Activated CD4-positive, alpha-beta T cell treated with anti-CD3 and anti-CD28 coated beads, Interleukin-2, amount 10 ng/mL, durations not matched to agents 7 days and 5 days (primary cell): ENCODE measurements around the gene BOLA1. TPM values are rescaled to one million over a fixed set of nuclear protein-coding genes. Genes with fewer than 3 reads are reported as not detected.

Experiments used
- CTCF ChIA-PET: fragments of 350-600 bp; sonication (Branson Sonifier 250); formaldehyde crosslinking; loops from one replicate; lab custom pipeline; 2021; ENCODE audit warnings: antibody characterized with exemption; lab: Charles Lee
- POLR2A ChIA-PET: fragments of 350-600 bp; sonication (Branson Sonifier 250); formaldehyde crosslinking; loops from one replicate; lab custom pipeline; 2021; ENCODE audit warnings: antibody characterized with exemption; lab: Charles Lee
- DNase-seq: peaks from one replicate; pipeline ENCODE4 v3.0.0-alpha.2; 2020
- H3K27ac Mint-ChIP-seq: one replicate; pipeline ENCODE4 v1.8.0; 2021; ENCODE audit warnings: mild to moderate bottlenecking, moderate library complexity, mixed read lengths
- H3K27me3 Mint-ChIP-seq: one replicate; pipeline ENCODE4 v1.8.0; 2021; ENCODE audit warnings: mixed read lengths
- H3K36me3 Mint-ChIP-seq: one replicate; pipeline ENCODE4 v1.8.0; 2021; ENCODE audit warnings: low read depth, mixed read lengths
- H3K4me1 Mint-ChIP-seq: one replicate; pipeline ENCODE4 v1.8.0; 2021; ENCODE audit warnings: mixed read lengths
- H3K4me3 Mint-ChIP-seq: one replicate; pipeline ENCODE4 v1.8.0; 2021; ENCODE audit warnings: mild to moderate bottlenecking, moderate library complexity, mixed read lengths
- H3K9me3 Mint-ChIP-seq: one replicate; pipeline ENCODE4 v1.8.0; 2021; ENCODE audit warnings: mixed read lengths
- total RNA-seq, 2 experiments: library from RNA; stranded (reverse); gene quantifications; one replicate each; pipeline ENCODE4 v1.2.3, GENCODE V29; 2021

The BOLA1 gene
- total RNA-seq, 2 experiments from 2014 or later = 20.3 to 20.6 TPM

- H3K27ac Mint-ChIP-seq = peak overlapping the region; percentile 56
- no peaks in the 10 kb centered on the region for H3K9me3 Mint-ChIP-seq
- no peaks in the 10 kb centered on the region for H3K27me3 Mint-ChIP-seq
- DNase-seq = no peak
- H3K4me3 Mint-ChIP-seq = peak overlapping the region; percentile 93
- ChIA-PET POLR2A (no interaction called here), CTCF (interaction anchor here (1.1 kb wide), 2 partner anchors 8 to 9 kb away, joined by 4 read pairs; no protein-coding TSS in a partner anchor)
- H3K36me3 Mint-ChIP-seq = peaks cover 52% of the 10 kb centered on the region
- H3K4me1 Mint-ChIP-seq = peaks cover 52% of the 10 kb centered on the region
Measured at GRCh38 chr1:149925751-149926150, 26.4 kb downstream of the BOLA1 start.

DNA sequence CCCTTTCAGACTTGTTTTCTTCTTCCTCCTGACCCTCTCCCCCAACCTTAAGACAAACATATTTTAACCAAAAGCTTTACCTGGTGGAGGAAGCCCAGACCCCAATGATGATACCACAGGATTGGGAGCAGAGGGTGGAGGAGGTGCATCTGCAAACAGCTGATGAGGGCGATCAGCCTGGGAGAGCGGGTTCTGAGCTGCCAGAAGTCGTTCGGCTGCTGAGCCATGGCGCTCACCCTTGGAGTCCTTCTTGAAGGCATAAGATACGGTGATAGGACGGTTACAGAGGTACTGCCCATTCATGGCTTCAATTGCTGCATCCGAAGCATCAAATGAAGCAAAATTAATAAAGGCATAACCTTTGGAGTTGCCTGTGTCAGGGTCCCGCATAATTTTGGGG is 26.9 kb downstream of the BOLA1 start:
- Mint-ChIP-seq H3K4me3 (peak overlapping the region; percentile 93), H3K27me3 (no peaks in the 10 kb centered on the region), H3K9me3 (no peaks in the 10 kb centered on the region), H3K27ac (peak overlapping the region; percentile 56), H3K36me3 (peaks cover 52% of the 10 kb centered on the region), H3K4me1 (peaks cover 57% of the 10 kb centered on the region)
- no peak for DNase-seq
- ChIA-PET POLR2A (no interaction called here), CTCF (no interaction called here)

- H3K9me3 Mint-ChIP-seq = no peaks in the 10 kb centered on the region
- H3K27me3 Mint-ChIP-seq = no peaks in the 10 kb centered on the region
- POLR2A ChIA-PET = no interaction called here
- peaks cover 64% of the 10 kb centered on the region for H3K4me1 Mint-ChIP-seq
- peaks cover 46% of the 10 kb centered on the region for H3K36me3 Mint-ChIP-seq
- H3K4me3 Mint-ChIP-seq = peak overlapping the region; percentile 93
- DNase-seq = no peak
- CTCF ChIA-PET = no interaction called here
- peak overlapping the region; percentile 99 for H3K27ac Mint-ChIP-seq
Measured at GRCh38 chr1:149927056-149927562, 27.7 kb downstream of the BOLA1 start.

DNA sequence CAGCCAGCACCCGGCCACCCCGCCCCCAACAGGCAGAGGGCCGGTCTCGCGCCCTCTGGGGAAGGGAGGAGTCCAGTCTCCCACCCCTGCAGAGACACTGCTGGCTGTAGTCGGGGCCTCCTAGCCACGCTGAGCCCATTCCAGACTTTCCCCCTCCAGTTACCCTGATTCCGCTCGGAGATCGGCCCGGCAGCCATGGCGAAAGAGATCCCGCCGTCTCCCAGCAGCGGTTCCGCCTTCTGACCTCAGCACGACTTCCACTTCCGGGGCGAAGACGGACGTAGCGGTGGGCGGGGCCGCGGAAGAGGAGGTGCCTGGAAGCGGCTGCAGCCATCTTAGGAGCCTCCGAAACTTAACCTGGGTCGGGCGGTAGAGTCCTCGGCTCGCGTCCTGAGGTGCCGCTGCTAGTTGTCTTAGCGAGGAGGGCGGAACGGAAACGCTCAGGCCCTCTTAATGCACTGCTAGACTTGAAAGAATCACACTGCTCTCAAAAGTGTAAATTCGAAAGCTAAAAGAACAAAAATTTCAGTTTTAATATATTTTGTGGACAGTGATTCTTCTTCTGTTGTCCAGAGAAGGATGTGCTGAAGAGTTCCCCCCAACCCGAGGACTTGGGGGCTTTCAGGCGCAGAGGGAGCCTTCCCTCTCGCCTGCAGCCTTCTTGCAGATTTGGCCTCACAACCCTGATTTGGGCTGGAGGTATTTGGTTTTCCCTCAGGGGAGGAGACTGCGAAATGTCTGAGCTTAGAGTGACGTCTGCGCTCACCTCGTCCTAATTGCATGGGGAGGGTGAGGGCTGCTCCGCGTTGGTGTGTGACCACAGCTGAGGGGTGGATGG is 28.4 kb downstream of the BOLA1 start, which contains the start of gene SF3B4:
TSS of gene SF3B4 (minus strand) at position 241 of the 838 bp plus-strand sequence. CDS start at position 197, 44 bp downstream.
- Mint-ChIP-seq H3K27ac (peak within 1 kb of the TSS; percentile 99), H3K4me3 (peak within 1 kb of the TSS; percentile 93), H3K27me3 (no peaks in the 10 kb centered on the region), H3K9me3 (no peaks in the 10 kb centered on the region), H3K4me1 (peaks cover 64% of the 10 kb centered on the region), H3K36me3 (peaks cover 44% of the 10 kb centered on the region)
- ChIA-PET CTCF (interaction anchor here (1.0 kb wide), 2 partner anchors 9 to 39 kb away, joined by 3 read pairs; no protein-coding TSS in a partner anchor), POLR2A (interaction anchor here (0.6 to 2.6 kb wide), 3 partner anchors 28 to 67 kb away, joined by 3 to 31 read pairs (median 3); partner anchors contain the start of gene BOLA1)
- peak; percentile 96 for DNase-seq

GRCh38 chr1:149928401-149928724 is 29.0 kb downstream of the BOLA1 start:
- peak overlapping the region; percentile 93 for H3K4me3 Mint-ChIP-seq
- peak overlapping the region; percentile 99 for H3K27ac Mint-ChIP-seq
- peaks cover 62% of the 10 kb centered on the region for H3K4me1 Mint-ChIP-seq
- ChIA-PET CTCF (interaction anchor here (1.0 kb wide), 2 partner anchors 10 to 40 kb away, joined by 3 read pairs; no protein-coding TSS in a partner anchor), POLR2A (interaction anchor here (0.6 to 2.6 kb wide), 3 partner anchors 29 to 66 kb away, joined by 3 to 31 read pairs (median 3); partner anchors contain the start of gene BOLA1)
- DNase-seq = no peak
- H3K36me3 Mint-ChIP-seq = peaks cover 39% of the 10 kb centered on the region
- no peaks in the 10 kb centered on the region for H3K27me3 Mint-ChIP-seq
- H3K9me3 Mint-ChIP-seq = no peaks in the 10 kb centered on the region

DNA sequence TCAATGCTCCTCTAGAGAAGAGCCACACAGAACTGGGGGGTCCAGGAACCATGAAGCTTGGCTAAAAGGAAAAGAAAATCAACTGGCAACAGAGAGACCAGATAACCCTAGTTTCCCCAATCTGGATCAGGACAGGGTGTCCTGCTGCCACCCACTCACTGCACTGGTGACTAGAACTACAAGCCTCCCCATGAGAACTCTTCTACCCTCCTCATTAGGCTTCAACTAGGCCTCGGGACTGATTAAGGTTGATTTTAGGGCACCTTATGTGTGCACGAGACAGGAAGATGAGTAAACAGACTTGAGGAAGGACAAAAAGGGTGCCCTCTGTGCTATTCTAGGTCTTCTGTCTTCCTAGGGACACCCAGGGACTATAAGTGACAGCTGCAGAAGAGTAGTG is 30.5 kb downstream of the BOLA1 start:
- Mint-ChIP-seq H3K4me3 (no peak overlapping the region), H3K36me3 (peaks cover 27% of the 10 kb centered on the region), H3K27me3 (no peaks in the 10 kb centered on the region), H3K4me1 (peaks cover 55% of the 10 kb centered on the region), H3K27ac (no peak overlapping the region), H3K9me3 (no peaks in the 10 kb centered on the region)
- DNase-seq = no peak
- POLR2A ChIA-PET = interaction anchor here (2.6 kb wide), 1 partner anchor 43 kb away, joined by 31 read pairs; a partner anchor contains a TSS
- CTCF ChIA-PET = interaction anchor here (1.2 kb wide), 1 partner anchor 9 kb away, joined by 3 read pairs; no protein-coding TSS in a partner anchor

- Mint-ChIP-seq H3K4me1 (peaks cover 40% of the 10 kb centered on the region), H3K36me3 (peaks cover 12% of the 10 kb centered on the region), H3K4me3 (peak overlapping the region; percentile 30), H3K9me3 (no peaks in the 10 kb centered on the region), H3K27ac (peak overlapping the region; percentile 87), H3K27me3 (no peaks in the 10 kb centered on the region)
- ChIA-PET CTCF (interaction anchor here (0.9 kb wide), 1 partner anchor 27 kb away, joined by 3 read pairs; no protein-coding TSS in a partner anchor), POLR2A (interaction anchor here (0.6 kb wide), 1 partner anchor 44 kb away, joined by 3 read pairs; a partner anchor contains a TSS)
- no peak for DNase-seq
Measured at GRCh38 chr1:149931212-149931790, 31.9 kb downstream of the BOLA1 start.

DNA sequence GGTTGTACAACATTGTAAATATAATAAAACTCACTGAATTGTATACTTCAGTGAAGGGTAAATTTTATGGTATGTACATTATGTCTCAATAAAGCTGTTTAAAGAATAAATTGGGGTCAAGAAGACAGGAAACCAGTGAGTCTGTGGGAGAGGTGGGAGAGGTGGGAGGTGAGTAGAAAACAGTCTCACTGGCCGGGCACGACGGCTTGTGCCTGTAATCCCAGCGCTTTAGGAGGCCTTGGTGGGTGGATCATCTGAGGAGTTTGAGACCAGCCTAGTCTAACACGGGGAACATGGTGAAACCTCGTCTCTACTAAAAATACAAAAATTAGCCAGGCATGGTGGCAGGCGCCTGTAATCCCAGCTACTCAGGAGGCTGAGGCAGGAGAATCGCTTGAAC is 33.1 kb downstream of the BOLA1 start:
- POLR2A ChIA-PET = no interaction called here

DNA sequence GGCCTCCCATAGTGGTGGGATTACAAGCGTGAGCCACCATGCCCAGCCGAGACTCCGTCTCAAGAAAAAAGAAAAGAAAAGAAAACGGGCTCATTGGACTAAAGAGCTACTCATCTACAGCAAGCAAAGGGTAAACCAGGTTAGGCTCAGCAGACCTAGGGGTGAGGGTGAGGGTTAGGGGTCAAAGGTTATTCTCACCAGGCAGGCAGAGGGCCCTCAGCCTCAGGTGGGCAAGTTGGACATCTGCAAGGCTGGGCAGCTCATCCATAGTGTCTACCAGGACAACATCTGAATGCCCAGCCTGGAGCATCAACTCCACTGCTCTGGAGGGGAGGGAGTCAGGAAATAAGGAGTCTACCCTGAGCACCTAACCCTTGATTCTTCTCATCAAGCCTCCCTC is 33.8 kb downstream of the BOLA1 start:
- Mint-ChIP-seq H3K9me3 (no peaks in the 10 kb centered on the region), H3K4me1 (peaks cover 47% of the 10 kb centered on the region), H3K4me3 (no peak overlapping the region), H3K27ac (no peak overlapping the region), H3K36me3 (peaks cover 2% of the 10 kb centered on the region), H3K27me3 (no peaks in the 10 kb centered on the region)
- ChIA-PET POLR2A (no interaction called here), CTCF (interaction anchor here (0.8 to 1.8 kb wide), 3 partner anchors 10 to 117 kb away, joined by 3 to 4 read pairs (median 3); no protein-coding TSS in a partner anchor)
- no peak for DNase-seq

More for the DNA sequence above, 33.1 kb downstream of the BOLA1 start:
- Mint-ChIP-seq H3K27me3 (no peaks in the 10 kb centered on the region), H3K4me1 (peaks cover 45% of the 10 kb centered on the region), H3K36me3 (peaks cover 5% of the 10 kb centered on the region), H3K27ac (no peak overlapping the region), H3K9me3 (no peaks in the 10 kb centered on the region), H3K4me3 (no peak overlapping the region)
- CTCF ChIA-PET = interaction anchor here (0.8 to 1.8 kb wide), 2 partner anchors 30 to 118 kb away, joined by 3 to 4 read pairs; no protein-coding TSS in a partner anchor
- no peak for DNase-seq

GRCh38 chr1:149934356-149934755 is 35.0 kb downstream of the BOLA1 start:
- H3K4me3 Mint-ChIP-seq = no peak overlapping the region
- H3K9me3 Mint-ChIP-seq = no peaks in the 10 kb centered on the region
- CTCF ChIA-PET = interaction anchor here (0.9 to 1.8 kb wide), 3 partner anchors 9 to 231 kb away, joined by 3 to 4 read pairs (median 4); no protein-coding TSS in a partner anchor
- no peaks in the 10 kb centered on the region for H3K27me3 Mint-ChIP-seq
- peaks cover 45% of the 10 kb centered on the region for H3K4me1 Mint-ChIP-seq
- POLR2A ChIA-PET = no interaction called here
- H3K36me3 Mint-ChIP-seq = no peaks in the 10 kb centered on the region
- H3K27ac Mint-ChIP-seq = no peak overlapping the region
- no peak for DNase-seq

DNA sequence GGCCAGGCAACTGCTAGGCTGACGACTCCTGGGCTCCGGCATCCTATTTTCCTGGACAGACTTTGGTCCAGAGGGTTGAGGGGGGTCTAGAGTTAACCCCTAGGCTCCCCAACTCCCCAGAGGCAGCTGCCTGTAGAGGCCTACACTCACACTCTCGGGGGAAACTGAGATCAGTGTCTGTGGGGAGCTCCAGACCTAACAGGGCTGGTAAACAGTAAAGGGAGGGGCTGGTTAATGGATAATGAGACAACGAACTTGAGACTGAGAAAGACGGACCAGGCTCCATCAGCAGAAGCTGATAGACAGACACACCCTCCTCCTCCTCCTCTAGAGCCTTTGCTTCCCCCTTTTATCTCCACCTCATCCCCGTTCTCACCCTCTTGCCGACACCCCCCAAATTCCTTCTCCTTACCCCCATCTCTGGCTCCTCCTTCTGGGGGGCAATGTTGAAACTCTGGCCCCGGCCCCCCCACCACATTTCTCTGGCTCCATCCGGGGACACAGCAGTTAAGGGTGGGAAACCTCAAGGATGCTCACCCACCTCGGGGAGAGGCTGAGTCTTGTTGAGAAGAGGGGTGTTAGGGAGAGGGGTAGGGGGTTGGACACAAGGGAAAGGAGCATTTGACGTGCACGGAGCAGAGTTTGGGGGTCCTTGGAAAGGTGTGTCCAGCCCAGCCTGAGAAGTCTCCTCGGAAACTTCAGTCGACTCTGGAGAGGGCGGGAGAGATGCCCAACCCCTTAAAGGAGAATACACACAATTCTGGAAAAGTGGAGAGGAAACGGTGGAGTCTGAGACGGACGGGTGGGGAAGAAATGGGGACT is 37.0 kb downstream of the BOLA1 start, which contains the start of gene MTMR11:
TSS of gene MTMR11 (minus strand) at position 710 of the 822 bp plus-strand sequence. CDS start at position 478, 232 bp downstream.
- no peaks in the 10 kb centered on the region for H3K27me3 Mint-ChIP-seq
- H3K27ac Mint-ChIP-seq = peak within 1 kb of the TSS; percentile 78
- no peak for DNase-seq
- ChIA-PET POLR2A (no interaction called here), CTCF (no interaction called here)
- H3K4me1 Mint-ChIP-seq = peaks cover 38% of the 10 kb centered on the region
- H3K9me3 Mint-ChIP-seq = no peaks in the 10 kb centered on the region
- no peak within 1 kb of the TSS for H3K4me3 Mint-ChIP-seq
- H3K36me3 Mint-ChIP-seq = no peaks in the 10 kb centered on the region
